ENCODE results near the gene ANO8. TPM values are rescaled to one million over a fixed set of nuclear protein-coding genes. Genes with fewer than 3 reads are reported as not detected.

ANO8 gene
- polyA plus RNA-seq, 3 donors, result 0.11 to 14.1 TPM; not detected in 1

DNA sequence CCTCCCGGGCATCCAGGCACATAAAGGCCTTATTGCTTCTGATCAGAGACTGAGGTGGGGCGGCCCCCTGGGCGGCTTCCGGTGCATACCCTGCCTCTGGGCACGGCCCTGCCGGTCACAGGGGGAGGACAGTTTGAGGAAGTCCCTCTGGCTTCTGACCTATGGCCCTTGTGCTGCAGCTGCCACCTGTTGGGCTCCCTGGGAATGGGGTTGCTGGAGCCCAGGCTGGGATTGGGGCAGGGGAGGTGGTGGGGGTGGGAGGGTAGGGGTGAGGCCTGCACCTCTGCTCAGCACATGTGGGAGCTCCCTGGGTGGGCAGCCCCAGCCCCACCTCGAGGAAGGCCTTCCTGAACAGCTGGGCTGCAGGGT lies 10.7 kb downstream of the ANO8 start:
- peak overlapping the region; percentile 75 for H3K4me2 ChIP-seq (replicated peaks; ENCODE audit: extremely low read depth, low read length, poor library complexity, severe bottlenecking)
- peaks cover 36 to 48% of the 10 kb centered on the region in 2 donors for H3K36me3 ChIP-seq (replicated peaks in 1 of 2; ENCODE audit: control insufficient read depth in 1 of 2, insufficient read depth in 2 of 2, low read length in 2 of 2)
- no peaks in the 10 kb centered on the region for H3K9me3 ChIP-seq (replicated peaks in 1 of 2; ENCODE audit: control insufficient read depth in 1 of 2, insufficient read depth in 1 of 2, low read length in 2 of 2)
- Mint-ChIP-seq H3K27me3 (ENCODE audit: low read depth in 3 of 3) (peaks cover 7 to 35% (median 15%) of the 10 kb centered on the region in 3 donors), H3K4me1 (peaks cover 12% of the 10 kb centered on the region), H3K27ac (no peak overlapping the region), H3K4me3 (peak overlapping the region in 1 of 2 donors; percentile 59), H3K36me3 (peaks cover 30 to 60% of the 10 kb centered on the region in 2 donors), H3K9me3 (peaks cover 0 to 5% (median 0%) of the 10 kb centered on the region in 7 donors)
- intact Hi-C loops (cut with micrococcal nuclease), result no loop called here
- DNase-seq, result peak in 2 of 3 donors; percentile 38 to 64
- no peak overlapping the region for H2AFZ ChIP-seq (ENCODE audit: insufficient read depth, low read depth, low read length, poor library complexity, severe bottlenecking)
- H3K27me3 ChIP-seq (ENCODE audit: control insufficient read depth in 2 of 2, insufficient read depth in 2 of 2, low read length in 2 of 2), result peaks cover 2 to 12% of the 10 kb centered on the region in 2 donors
- peak overlapping the region in 2 of 3 experiments; percentile 9 to 56 for H3K4me3 ChIP-seq (replicated peaks in 1 of 3; ENCODE audit: low read depth in 2 of 3, low read length in 3 of 3)
- no peaks in the 10 kb centered on the region for H3K79me2 ChIP-seq (ENCODE audit: insufficient read depth, low read length)
- TF ChIP-seq, protein P1, sequence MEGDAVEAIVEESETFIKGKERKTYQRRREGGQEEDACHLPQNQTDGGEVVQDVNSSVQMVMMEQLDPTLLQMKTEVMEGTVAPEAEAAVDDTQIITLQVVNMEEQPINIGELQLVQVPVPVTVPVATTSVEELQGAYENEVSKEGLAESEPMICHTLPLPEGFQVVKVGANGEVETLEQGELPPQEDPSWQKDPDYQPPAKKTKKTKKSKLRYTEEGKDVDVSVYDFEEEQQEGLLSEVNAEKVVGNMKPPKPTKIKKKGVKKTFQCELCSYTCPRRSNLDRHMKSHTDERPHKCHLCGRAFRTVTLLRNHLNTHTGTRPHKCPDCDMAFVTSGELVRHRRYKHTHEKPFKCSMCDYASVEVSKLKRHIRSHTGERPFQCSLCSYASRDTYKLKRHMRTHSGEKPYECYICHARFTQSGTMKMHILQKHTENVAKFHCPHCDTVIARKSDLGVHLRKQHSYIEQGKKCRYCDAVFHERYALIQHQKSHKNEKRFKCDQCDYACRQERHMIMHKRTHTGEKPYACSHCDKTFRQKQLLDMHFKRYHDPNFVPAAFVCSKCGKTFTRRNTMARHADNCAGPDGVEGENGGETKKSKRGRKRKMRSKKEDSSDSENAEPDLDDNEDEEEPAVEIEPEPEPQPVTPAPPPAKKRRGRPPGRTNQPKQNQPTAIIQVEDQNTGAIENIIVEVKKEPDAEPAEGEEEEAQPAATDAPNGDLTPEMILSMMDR (IDR thresholded peaks at IDR 0.05), result peak; percentile 16
- 29% methylated on average over 6 of the region's 7 CpGs for WGBS (ENCODE audit: insufficient coverage)
- H3K27ac ChIP-seq (ENCODE audit: low read depth in 1 of 2, low read length in 2 of 2), result no peak overlapping the region
- H4K20me1 ChIP-seq (ENCODE audit: insufficient read depth, low read length), result peaks cover 34% of the 10 kb centered on the region
- peaks cover 15 to 18% of the 10 kb centered on the region in 2 donors for H3K4me1 ChIP-seq (ENCODE audit: control insufficient read depth in 1 of 2, insufficient read depth in 2 of 2, low read length in 2 of 2)
- no peak overlapping the region for H3K9ac ChIP-seq (ENCODE audit: insufficient read depth, low read length, poor library complexity, severe bottlenecking)

DNA sequence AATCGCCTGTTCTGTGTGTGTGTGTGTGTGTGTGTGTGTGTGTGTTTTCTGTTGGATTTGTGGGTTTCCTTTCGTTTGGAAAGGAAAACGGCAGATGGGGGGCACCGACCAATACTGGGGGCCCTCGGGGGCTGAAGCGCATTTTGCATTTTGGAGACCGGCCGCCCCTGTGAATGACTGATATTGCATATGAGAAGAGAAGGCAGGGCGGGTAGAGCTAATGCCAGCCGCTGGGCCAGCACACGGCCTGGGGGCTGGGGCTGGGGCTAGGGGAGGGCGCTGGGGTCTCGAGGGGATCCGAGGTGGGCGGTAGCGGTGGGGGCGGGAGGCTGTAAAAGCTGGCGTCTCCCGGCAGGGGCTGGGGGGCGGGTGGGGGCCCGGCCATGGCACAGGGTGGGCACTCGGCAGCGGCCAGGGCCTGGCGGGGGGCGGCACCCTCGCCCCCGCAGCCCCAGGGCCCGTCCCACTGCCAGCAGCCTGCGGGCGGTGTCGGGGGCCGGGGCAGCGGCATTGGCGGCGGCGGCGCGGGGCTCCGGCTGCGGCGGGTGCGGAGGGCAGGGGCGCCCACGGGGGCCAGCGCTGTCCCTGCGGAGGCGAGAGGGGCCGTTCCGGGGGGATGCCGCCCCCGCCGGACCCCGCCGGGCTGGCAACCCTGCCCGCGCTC lies 11.2 kb downstream of the ANO8 start:
- peaks cover 9% of the 10 kb centered on the region for H3K4me1 Mint-ChIP-seq
- H3K4me3 Mint-ChIP-seq, result peak overlapping the region in 1 of 2 donors; percentile 35
- Histone ChIP-seq H3K9me3 (replicated peaks in 1 of 2; ENCODE audit: control insufficient read depth in 1 of 2, insufficient read depth in 1 of 2, low read length in 2 of 2) (no peaks in the 10 kb centered on the region), H3K4me3 (replicated peaks in 1 of 3; ENCODE audit: low read depth in 2 of 3, low read length in 3 of 3) (peak overlapping the region in 2 of 3 experiments; percentile 9 to 56), H2AFZ (ENCODE audit: insufficient read depth, low read depth, low read length, poor library complexity, severe bottlenecking) (no peak overlapping the region), H3K4me2 (replicated peaks; ENCODE audit: extremely low read depth, low read length, poor library complexity, severe bottlenecking) (peak overlapping the region; percentile 75), H3K9ac (ENCODE audit: insufficient read depth, low read length, poor library complexity, severe bottlenecking) (no peak overlapping the region), H3K27ac (ENCODE audit: low read depth in 1 of 2, low read length in 2 of 2) (no peak overlapping the region), H3K4me1 (ENCODE audit: control insufficient read depth in 1 of 2, insufficient read depth in 2 of 2, low read length in 2 of 2) (peaks cover 12 to 13% of the 10 kb centered on the region in 2 donors), H3K79me2 (ENCODE audit: insufficient read depth, low read length) (no peaks in the 10 kb centered on the region), H4K20me1 (ENCODE audit: insufficient read depth, low read length) (peaks cover 32% of the 10 kb centered on the region), H3K27me3 (ENCODE audit: control insufficient read depth in 2 of 2, insufficient read depth in 2 of 2, low read length in 2 of 2) (peaks cover 0 to 10% of the 10 kb centered on the region in 2 donors), H3K36me3 (replicated peaks in 1 of 2; ENCODE audit: control insufficient read depth in 1 of 2, insufficient read depth in 2 of 2, low read length in 2 of 2) (peaks cover 39 to 51% of the 10 kb centered on the region in 2 donors)
- TF ChIP-seq, protein P1 (IDR thresholded peaks at IDR 0.05), result no peak
- H3K36me3 Mint-ChIP-seq, result peaks cover 30 to 65% of the 10 kb centered on the region in 2 donors
- peak overlapping the region in 1 of 7 donors; percentile 13 for H3K27ac Mint-ChIP-seq
- intact Hi-C loops (cut with micrococcal nuclease), result no loop called here
- 14% methylated on average over 51 of the region's 56 CpGs for WGBS (ENCODE audit: insufficient coverage)
- H3K27me3 Mint-ChIP-seq (ENCODE audit: low read depth in 3 of 3), result peaks cover 7 to 31% (median 11%) of the 10 kb centered on the region in 3 donors
- peaks cover 0 to 5% (median 0%) of the 10 kb centered on the region in 7 donors for H3K9me3 Mint-ChIP-seq
- DNase-seq, result no peak

All from CD14-positive monocyte (primary cell).